Stomach (tissue), 9 donors: ENCODE data around the gene LYZL1. TPM values are rescaled to one million over a fixed set of nuclear protein-coding genes. Genes with fewer than 3 reads are reported as not detected.

ENCODE experiments used
- DNase-seq, 2 donors: peaks; one replicate each; pipeline versions ENCODE4 v3.0.0 to v3.0.0-alpha.2; 2013 to 2019
- H3K27ac ChIP-seq, 5 donors: fragments of 200-600 bp in 4 of 5; sonication (generic) in 4 of 5; one replicate each; pipeline ENCODE4 v1.5.1; 2013 to 2019; ENCODE audit warnings: mild to moderate bottlenecking in 1 of 5, moderate library complexity in 1 of 5
- H3K27me3 ChIP-seq, 3 donors: fragments of 200-600 bp; sonication (generic); one replicate each; pipeline ENCODE4 v1.5.1; 2017 to 2019; ENCODE audit warnings: mixed run types in 1 of 3
- H3K36me3 ChIP-seq, 4 donors: fragments of 200-600 bp; sonication (generic); 1 replicate in 3 of 4; 2 replicates in 1 of 4; pipeline ENCODE4 v1.5.1; 2016 to 2019
- H3K4me1 ChIP-seq, 4 donors: fragments of 200-600 bp; sonication (generic); one replicate each; pipeline ENCODE4 v1.5.1; 2016 to 2019
- H3K4me3 ChIP-seq, 4 donors: fragments of 200-600 bp; sonication (generic) in 3 of 4; one replicate each; pipeline ENCODE4 v1.5.1; 2016 to 2019; ENCODE audit warnings: mild to moderate bottlenecking in 1 of 4
- H3K9me3 ChIP-seq, 4 donors: fragments of 200-600 bp; sonication (generic); one replicate each; pipeline ENCODE4 v1.5.1; 2016 to 2019
- EP300 ChIP-seq: sonication (generic); formaldehyde crosslinking; IDR thresholded peaks from one replicate; pipeline ENCODE4 v1.6.1; 2017; ENCODE audit warnings: antibody characterized with exemption
- POLR2A ChIP-seq, 4 donors: fragments of 450-650 bp; IDR thresholded peaks; one replicate each; pipeline ENCODE4 v1.6.1; 2016; ENCODE audit warnings: antibody characterized with exemption in 4 of 4, control low read depth in 2 of 4, mild to moderate bottlenecking in 1 of 4, moderate library complexity in 1 of 4
- POLR2AphosphoS5 ChIP-seq, 3 donors: sonication (generic); formaldehyde crosslinking; IDR thresholded peaks; one replicate each; pipeline ENCODE4 v1.6.1; 2016; ENCODE audit warnings: antibody characterized with exemption in 3 of 3
- WGBS, 5 donors: extraction: QIAGEN DNeasy Blood & Tissue Kit in 3 of 5; methylation state at CpG; one replicate each; pipeline versions ENCODE4 v1.1.5 to v1.1.7; 2013 to 2018; 5-methylcytosine and 5-hydroxymethylcytosine counted together
- intact Hi-C: fragments of 100-400 bp; cut with DNase I; formaldehyde crosslinking; loops from one replicate; pipeline ENCODE4 v1.15.1; 2023; ENCODE audit warnings: low total_unique reads
- polyA plus RNA-seq, 3 donors: library from polyadenylated mRNA; stranded (reverse); fragments of 200-250 nt; gene quantifications; one replicate each; pipeline ENCODE4 v1.2.3, GENCODE V29; 2013
- total RNA-seq, 5 donors: library from RNA; depleted of rRNA; stranded (reverse); fragments of >200 nt; gene quantifications; one replicate each; pipeline versions ENCODE4 v1.1.0 to v1.2.3, GENCODE V29; 2014 to 2016
- TF ChIP-seq, protein P1 (sequence below), 7 experiments: fragments of 450-650 bp in 4 of 7; fragments of 200-600 bp in 3 of 7; sonication (generic) in 3 of 7; IDR thresholded peaks; one replicate each; pipeline ENCODE4 v1.5.1; 2016 to 2019; ENCODE audit warnings: antibody characterized with exemption in 7 of 7, control low read depth in 2 of 7, mild to moderate bottlenecking in 1 of 7
- donor health status: healthy with polysubstance abuse.
- donor health status: Bipolar disorder and iron deficiency.
- donor health status: healthy.

LYZL1 gene
- total and polyA plus RNA-seq, 8 donors = not detected

DNA sequence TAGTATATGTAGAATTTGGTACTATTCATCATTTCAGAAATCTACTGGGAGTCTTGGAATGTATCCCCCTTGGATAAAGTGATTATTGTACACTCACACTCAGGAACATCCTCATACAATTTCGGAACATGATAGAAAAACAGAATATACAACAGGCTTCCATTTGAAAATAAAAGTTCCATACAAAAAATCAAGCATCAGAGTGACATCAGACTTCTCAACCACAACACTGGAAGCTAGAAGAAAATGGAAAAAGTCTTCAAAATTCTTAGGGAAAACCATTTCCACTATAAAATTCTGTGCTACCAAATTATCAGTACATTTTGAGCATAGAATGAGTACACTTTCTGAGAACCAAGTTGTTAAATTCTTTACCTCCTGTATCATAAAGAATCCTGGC lies 8.8 kb downstream of the LYZL1 start:
- peaks cover 0 to 53% (median 38%) of the 10 kb centered on the region in 4 donors for H3K9me3 ChIP-seq

DNA sequence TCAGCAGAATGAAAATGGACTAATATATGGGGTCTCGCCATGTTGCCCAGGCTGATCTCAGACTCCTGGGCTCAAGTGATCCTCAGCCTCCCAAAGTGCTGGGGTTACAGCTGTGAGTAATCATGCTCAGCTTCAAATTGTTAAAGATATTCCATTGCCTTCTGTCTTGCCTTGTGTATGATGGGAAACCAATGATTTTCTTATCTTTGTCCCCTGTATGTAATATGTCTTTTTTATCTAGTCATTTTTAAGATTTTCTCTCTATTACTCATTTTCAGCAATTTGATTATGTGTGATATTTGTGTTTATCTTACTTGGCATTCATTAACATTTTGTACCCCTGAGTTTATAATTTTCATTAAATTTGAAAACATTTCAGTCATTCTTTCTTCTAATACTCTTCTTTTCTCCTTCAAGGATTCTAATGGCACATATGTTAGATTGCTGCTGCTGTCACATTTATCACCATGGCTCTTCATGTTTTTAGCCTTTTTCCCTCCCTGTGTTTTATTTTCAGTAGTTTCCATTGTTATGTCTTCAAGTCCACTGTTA lies 12.6 kb downstream of the LYZL1 start:
- TF ChIP-seq POLR2AphosphoS5 (IDR thresholded peaks at IDR 0.05) (no peak), POLR2A (IDR thresholded peaks at IDR 0.05) (no peak), EP300 (no peak)
- TF ChIP-seq, protein P1, sequence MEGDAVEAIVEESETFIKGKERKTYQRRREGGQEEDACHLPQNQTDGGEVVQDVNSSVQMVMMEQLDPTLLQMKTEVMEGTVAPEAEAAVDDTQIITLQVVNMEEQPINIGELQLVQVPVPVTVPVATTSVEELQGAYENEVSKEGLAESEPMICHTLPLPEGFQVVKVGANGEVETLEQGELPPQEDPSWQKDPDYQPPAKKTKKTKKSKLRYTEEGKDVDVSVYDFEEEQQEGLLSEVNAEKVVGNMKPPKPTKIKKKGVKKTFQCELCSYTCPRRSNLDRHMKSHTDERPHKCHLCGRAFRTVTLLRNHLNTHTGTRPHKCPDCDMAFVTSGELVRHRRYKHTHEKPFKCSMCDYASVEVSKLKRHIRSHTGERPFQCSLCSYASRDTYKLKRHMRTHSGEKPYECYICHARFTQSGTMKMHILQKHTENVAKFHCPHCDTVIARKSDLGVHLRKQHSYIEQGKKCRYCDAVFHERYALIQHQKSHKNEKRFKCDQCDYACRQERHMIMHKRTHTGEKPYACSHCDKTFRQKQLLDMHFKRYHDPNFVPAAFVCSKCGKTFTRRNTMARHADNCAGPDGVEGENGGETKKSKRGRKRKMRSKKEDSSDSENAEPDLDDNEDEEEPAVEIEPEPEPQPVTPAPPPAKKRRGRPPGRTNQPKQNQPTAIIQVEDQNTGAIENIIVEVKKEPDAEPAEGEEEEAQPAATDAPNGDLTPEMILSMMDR (IDR thresholded peaks at IDR 0.05) = no peak
- intact Hi-C loops = loop anchor here (5.0 kb wide), 1 partner anchor 639 kb away; no protein-coding TSS in a partner anchor
- DNase-seq = no peak
- Histone ChIP-seq H3K9me3 (peaks cover 0 to 48% (median 31%) of the 10 kb centered on the region in 4 donors), H3K27ac (no peak overlapping the region), H3K27me3 (no peaks in the 10 kb centered on the region), H3K36me3 (no peaks in the 10 kb centered on the region), H3K4me1 (no peaks in the 10 kb centered on the region), H3K4me3 (no peak overlapping the region)
- 90 to 100% (median 98%) methylated on average over 1 of the region's 1 CpG for WGBS, 5 donors

More for the DNA sequence above, 8.8 kb downstream of the LYZL1 start:
- Histone ChIP-seq H3K36me3 (no peaks in the 10 kb centered on the region), H3K27me3 (no peaks in the 10 kb centered on the region), H3K27ac (no peak overlapping the region), H3K4me3 (no peak overlapping the region), H3K4me1 (no peaks in the 10 kb centered on the region)
- 57 to 67% (median 58%) methylated on average over 1 of the region's 1 CpG for WGBS, 5 donors
- intact Hi-C loops = no loop called here
- TF ChIP-seq POLR2A (IDR thresholded peaks at IDR 0.05) (no peak), EP300 (no peak), POLR2AphosphoS5 (IDR thresholded peaks at IDR 0.05) (no peak)
- TF ChIP-seq, protein P1 (IDR thresholded peaks at IDR 0.05) = no peak
- DNase-seq = no peak

DNA sequence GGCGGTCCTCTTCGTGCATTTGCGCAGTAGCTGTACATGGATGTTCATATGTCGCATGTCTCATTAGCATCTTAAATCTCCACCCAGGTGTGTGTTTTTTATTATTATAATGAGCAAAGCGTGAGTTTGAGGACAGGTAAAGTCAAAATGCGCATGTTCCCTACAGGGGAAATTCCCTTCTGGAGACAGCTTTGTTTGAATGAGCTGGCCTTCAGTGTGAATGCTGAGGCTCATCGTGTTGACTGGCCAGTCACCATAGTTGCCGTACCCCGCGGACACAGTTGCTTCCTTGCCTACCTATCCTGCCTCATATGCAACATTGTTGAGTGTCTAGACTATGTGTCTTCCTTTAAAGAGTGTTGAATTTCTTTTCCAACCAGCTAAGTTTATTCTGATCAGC lies 13.6 kb downstream of the LYZL1 start:
- TF ChIP-seq EP300 = no peak
- no peak for TF ChIP-seq POLR2AphosphoS5 (IDR thresholded peaks at IDR 0.05)
- TF ChIP-seq, protein P1 (IDR thresholded peaks at IDR 0.05) = no peak
- no peak for TF ChIP-seq POLR2A (IDR thresholded peaks at IDR 0.05)
- Histone ChIP-seq H3K27ac (no peak overlapping the region), H3K4me3 (no peak overlapping the region), H3K36me3 (no peaks in the 10 kb centered on the region), H3K27me3 (no peaks in the 10 kb centered on the region), H3K4me1 (no peaks in the 10 kb centered on the region), H3K9me3 (peaks cover 0 to 38% (median 28%) of the 10 kb centered on the region in 4 donors)
- WGBS, 5 donors = 90 to 97% (median 95%) methylated on average over 10 of the region's 10 CpGs
- DNase-seq = no peak
- intact Hi-C loops = loop anchor here (5.0 kb wide), 1 partner anchor 640 kb away; no protein-coding TSS in a partner anchor

DNA sequence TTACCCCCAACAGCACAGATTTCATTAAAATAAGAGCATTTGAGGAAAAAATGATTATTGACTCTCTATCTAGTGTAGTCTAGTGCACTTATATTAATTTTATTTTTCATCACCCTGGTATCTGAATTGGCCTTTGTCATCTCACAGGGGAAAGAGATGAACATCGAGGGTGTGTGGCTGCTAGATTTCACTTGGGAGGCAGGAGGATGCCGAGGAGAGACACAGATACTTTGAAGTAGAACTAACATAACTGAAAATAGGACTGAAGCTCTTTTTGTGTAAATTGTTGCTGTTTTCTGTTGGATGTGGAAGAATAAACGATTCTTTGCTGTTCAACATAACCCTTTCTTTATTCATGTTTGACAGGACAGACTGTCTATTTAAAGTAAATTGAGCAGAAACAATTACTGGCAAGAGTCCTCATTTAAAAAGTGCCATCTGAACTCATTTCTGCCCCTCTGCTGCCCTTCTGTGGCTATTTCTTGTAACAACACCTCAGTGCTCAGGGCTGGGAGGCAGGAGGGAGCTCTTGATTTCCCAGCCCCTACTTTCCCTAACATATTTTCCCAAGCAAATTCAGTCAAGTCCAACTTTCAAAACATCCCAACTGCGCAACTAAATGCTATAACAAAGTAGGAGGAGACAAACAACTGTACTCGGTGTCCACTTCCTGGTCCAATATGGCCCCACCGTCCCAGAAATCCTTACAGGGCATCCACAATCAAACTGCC lies 15.6 kb downstream of the LYZL1 start:
- DNase-seq = peak; percentile 57 to 88
- H3K27ac ChIP-seq = no peak overlapping the region
- peaks cover 0 to 26% (median 13%) of the 10 kb centered on the region in 4 donors for H3K9me3 ChIP-seq
- 12 to 26% (median 22%) methylated on average over 6 of the region's 6 CpGs for WGBS, 5 donors
- no peaks in the 10 kb centered on the region for H3K4me1 ChIP-seq
- intact Hi-C loops = loop anchor here (5.0 kb wide), 1 partner anchor 642 kb away; no protein-coding TSS in a partner anchor
- H3K27me3 ChIP-seq = no peaks in the 10 kb centered on the region
- TF ChIP-seq EP300 (no peak), POLR2A (IDR thresholded peaks at IDR 0.05) (no peak), POLR2AphosphoS5 (IDR thresholded peaks at IDR 0.05) (no peak)
- TF ChIP-seq, protein P1 (IDR thresholded peaks at IDR 0.05) = peak in 5 of 7 experiments; percentile 61 to 82 (median 72)
- H3K36me3 ChIP-seq = no peaks in the 10 kb centered on the region
- H3K4me3 ChIP-seq = no peak overlapping the region
